Ramos (cell line): ENCODE results near the gene JOSD1.

Experiments used
- in situ Hi-C: fragments of 300-500 bp; cut with MboI; formaldehyde crosslinking; loops from one replicate; pipeline ENCODE4 v1.14.3; 2022; ENCODE audit warnings: low sequenced_read_pairs; ENCODE audit not compliant: unreplicated experiment

JOSD1 gene

GRCh38 chr22:38733724-38734381 is 33.1 kb upstream of the JOSD1 start:
- in situ Hi-C loops, result no loop called here

- in situ Hi-C loops, result no loop called here
Observed at GRCh38 chr22:38733329-38733723, 32.6 kb upstream of the JOSD1 start.

- in situ Hi-C loops, result no loop called here
Observed at GRCh38 chr22:38732251-38732815, 31.6 kb upstream of the JOSD1 start.

- in situ Hi-C loops, result no loop called here
Observed at GRCh38 chr22:38731703-38732161, 31.0 kb upstream of the JOSD1 start.

GRCh38 chr22:38730411-38730871 is 29.7 kb upstream of the JOSD1 start:
- in situ Hi-C loops, result no loop called here

- in situ Hi-C loops, result no loop called here
Observed at GRCh38 chr22:38729946-38730345, 29.2 kb upstream of the JOSD1 start.

GRCh38 chr22:38728871-38729796 is 28.4 kb upstream of the JOSD1 start:
- in situ Hi-C loops, result no loop called here

GRCh38 chr22:38727530-38728451 is 27.0 kb upstream of the JOSD1 start:
- in situ Hi-C loops, result no loop called here

- in situ Hi-C loops, result no loop called here
Observed at GRCh38 chr22:38727123-38727522, 26.4 kb upstream of the JOSD1 start.

GRCh38 chr22:38725900-38726655 is 25.3 kb upstream of the JOSD1 start:
- in situ Hi-C loops, result no loop called here

- in situ Hi-C loops, result no loop called here
Observed at GRCh38 chr22:38724926-38725571, 24.3 kb upstream of the JOSD1 start.

GRCh38 chr22:38724176-38724575 is 23.4 kb upstream of the JOSD1 start:
- in situ Hi-C loops, result no loop called here

GRCh38 chr22:38721551-38721950 is 20.8 kb upstream of the JOSD1 start:
- in situ Hi-C loops, result no loop called here

- in situ Hi-C loops, result no loop called here
Observed at GRCh38 chr22:38720350-38720749, 19.6 kb upstream of the JOSD1 start.

- in situ Hi-C loops, result no loop called here
Observed at GRCh38 chr22:38719196-38719595, 18.5 kb upstream of the JOSD1 start.

GRCh38 chr22:38718414-38718813 is 17.7 kb upstream of the JOSD1 start:
- in situ Hi-C loops, result no loop called here

- in situ Hi-C loops, result no loop called here
Observed at GRCh38 chr22:38717244-38717643, 16.5 kb upstream of the JOSD1 start.

GRCh38 chr22:38716826-38717225 is 16.1 kb upstream of the JOSD1 start:
- in situ Hi-C loops, result no loop called here

- in situ Hi-C loops, result no loop called here
Observed at GRCh38 chr22:38716271-38716670, 15.5 kb upstream of the JOSD1 start.
